COLO829 (cell line): ENCODE results near the gene SANBR.

Experiments used
- DNase-seq: peaks from one replicate; pipeline ENCODE4 v3.0.0; 2012; ENCODE audit warnings: low spot score

SANBR gene

DNA sequence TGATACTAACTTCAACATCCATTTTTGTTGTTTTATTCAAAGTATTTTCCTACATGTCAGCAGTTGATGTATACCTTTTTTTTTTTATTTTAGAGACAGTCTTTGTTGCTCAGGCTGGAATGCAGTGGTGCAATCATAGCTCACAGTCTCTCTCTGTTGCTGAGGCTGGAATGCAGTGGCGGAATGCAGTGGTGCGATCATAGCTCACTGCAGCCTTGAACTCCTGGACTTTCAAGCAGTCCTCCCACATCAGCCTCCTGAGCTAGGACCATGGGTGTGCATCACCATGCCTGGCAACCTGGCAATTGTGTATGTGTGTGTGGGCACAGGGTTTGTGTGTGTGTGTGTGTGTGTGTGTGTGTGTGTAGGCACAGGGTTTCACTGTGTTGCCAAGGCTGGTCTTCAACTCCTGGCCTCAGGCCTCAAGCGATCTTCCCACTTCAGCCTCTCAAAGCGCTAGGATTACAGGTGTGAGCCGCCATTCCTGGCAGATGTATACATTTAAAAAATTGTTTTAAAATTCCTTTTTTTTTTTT lies 24.8 kb downstream of the SANBR start:
- no peak for DNase-seq

DNA sequence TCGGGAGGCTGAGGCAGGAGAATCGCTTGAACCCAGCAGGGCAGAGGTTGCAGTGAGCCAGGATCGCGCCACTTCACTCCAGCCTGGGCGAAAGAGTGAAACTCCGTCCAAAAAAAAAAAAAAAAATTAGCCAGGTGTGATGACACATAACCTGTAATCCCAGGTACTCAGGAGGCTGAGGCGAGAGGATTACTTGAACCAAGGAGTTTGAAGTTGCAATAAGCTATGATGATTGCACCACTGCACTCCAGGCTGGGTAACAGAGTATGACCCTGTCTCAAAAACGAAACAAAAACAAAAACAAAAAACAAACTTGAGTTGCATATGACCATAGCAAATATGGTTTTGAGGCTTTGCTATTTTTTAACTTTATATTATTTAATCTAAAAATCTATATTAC lies 25.8 kb downstream of the SANBR start:
- DNase-seq, result no peak

DNA sequence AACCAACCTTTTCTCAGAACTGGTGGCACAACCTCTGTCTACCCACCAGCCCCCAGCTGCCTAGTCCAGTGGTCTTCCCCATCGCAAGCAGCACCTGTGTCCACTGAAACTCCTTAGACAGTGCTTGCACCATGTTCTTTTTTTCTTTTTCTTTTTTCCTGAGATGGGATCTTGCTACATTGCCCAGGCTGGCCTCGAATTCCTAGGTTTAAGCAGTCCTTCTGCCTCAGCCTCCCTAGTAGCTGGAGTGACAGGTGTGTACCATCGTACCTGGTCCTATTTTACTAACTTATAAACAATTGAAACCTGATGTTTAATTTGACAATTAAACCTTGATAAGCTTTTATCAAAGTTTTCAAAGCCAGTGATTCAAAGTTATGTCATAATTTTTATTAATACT lies 30.8 kb downstream of the SANBR start:
- DNase-seq, result no peak

DNA sequence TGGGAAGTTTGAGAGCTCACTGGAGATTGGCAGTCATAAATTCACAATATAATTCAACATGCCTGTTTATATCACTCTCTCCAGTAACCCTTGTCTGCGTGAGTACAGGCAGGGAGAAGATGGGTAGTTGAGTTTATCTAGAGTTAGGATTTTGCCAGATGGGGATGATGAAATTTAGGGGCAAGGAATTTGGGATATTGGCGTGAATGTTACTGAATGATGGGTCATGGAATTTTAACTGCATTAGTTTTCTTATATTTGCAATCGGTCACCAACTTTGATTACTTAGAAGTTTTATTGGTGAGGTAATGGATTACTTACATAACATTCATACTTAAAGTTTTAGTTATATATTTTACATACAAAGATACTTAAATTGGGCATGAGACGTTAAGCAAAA lies 35.1 kb downstream of the SANBR start:
- DNase-seq, result no peak

DNA sequence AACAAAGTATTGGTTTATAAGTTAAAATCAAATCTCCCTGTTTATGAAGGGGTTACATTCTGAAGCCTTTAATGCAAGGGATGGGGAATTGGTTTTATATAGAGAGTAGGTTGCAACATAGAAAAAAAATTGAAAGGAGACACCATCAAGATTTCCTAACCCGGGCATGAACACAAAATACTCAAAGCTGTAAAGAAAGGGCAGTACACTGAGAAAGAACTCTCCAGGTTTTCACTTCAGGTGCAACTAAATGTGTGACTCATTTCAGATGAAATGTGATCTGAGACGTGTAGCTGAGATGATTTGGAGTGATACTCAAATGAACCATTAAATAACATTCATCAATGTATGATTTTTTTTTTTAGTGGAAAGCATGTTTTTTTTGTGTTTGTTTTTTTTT lies 43.6 kb downstream of the SANBR start:
- DNase-seq, result no peak

DNA sequence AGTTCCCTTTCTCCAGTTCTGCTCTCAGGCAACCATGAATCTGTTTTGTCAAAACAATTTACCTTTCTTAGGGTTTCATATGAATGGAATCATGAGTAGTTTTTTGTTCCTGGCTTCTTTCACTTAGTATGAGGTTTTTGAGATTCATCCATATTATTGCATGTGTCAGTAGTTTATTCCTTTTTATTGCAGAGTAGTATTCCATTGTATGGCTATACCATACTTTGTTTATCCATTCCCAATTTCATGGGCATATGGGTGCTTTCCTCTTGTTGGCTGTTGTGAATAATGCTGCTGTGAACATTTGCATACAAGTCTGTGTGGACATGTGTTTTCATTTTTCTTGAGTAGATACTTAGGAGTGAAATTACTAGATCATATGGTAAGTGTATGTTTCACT lies 46.0 kb downstream of the SANBR start:
- DNase-seq, result no peak

DNA sequence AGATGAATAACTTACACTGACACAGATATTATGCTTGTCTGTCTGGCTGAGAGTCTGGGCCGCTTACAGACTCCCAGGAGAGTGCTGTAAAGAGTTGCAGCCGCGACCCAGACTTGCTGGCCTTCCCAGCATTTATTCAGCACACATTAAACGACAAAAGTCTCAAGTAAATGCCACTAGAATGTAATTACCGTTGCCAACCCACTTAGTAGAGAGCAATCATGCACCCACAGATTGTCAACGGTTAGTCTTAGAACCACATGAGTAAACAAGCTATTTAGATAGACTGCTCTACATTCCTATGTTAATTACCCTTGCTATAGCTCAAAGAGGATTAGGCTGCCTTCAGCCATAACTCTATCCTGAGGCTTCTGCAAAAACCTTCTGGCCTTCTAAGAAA lies 48.5 kb downstream of the SANBR start:
- no peak for DNase-seq
